GM18868 (cell line): Measurements from ENCODE around the gene HTR1D.
"Not testable (repeated sequence)": the region's sequence is repeated elsewhere in the genome, so short reads cannot be mapped to it uniquely, and the experiment has no call there.

Experiments
- ATAC-seq: cut with Tn5 transposase; IDR thresholded peaks from one replicate; pipeline ENCODE4 v1.9.1; 2021; ENCODE audit warnings: mild to moderate bottlenecking, moderate library complexity; ENCODE audit not compliant: unreplicated experiment

HTR1D gene

DNA sequence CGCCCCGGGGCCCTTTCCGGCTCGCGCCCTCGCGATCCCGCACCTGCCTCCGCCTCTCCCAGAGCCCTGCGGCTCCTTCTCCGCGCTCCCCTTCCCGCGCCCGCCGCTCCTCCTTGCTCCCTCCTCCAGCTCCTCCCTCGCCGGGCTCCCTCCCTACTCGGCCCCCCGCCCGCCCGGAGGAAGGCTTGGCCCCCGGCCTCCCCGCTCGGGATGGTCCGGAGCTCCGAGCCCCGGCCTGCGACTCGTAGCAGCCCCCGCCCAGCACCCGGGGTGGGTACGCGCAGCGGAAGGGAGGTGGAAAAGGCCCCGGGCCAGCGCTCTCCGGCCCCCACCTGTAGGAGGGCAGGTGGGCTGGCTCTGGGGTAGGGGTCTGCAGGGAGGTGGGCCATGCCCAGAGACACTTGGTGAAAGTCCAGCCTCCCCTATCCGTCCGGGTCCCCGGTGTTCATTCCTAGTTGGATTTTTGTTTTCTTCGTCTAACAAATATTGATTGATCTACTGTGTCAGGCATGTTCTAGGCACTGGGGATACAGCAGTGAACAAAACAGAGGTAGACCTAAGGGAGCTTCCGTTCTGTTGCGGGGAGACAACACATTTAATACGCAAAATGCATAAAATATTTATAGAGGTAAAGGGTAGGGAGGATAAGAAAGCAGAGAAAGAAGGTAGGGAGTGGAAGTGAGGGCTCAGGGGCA lies at the start of gene HTR1D:
TSS of gene HTR1D (minus strand) at position 82 of the 695 bp plus-strand sequence. CDS start 23,283 bp downstream, outside the sequence.
- no peak for ATAC-seq

DNA sequence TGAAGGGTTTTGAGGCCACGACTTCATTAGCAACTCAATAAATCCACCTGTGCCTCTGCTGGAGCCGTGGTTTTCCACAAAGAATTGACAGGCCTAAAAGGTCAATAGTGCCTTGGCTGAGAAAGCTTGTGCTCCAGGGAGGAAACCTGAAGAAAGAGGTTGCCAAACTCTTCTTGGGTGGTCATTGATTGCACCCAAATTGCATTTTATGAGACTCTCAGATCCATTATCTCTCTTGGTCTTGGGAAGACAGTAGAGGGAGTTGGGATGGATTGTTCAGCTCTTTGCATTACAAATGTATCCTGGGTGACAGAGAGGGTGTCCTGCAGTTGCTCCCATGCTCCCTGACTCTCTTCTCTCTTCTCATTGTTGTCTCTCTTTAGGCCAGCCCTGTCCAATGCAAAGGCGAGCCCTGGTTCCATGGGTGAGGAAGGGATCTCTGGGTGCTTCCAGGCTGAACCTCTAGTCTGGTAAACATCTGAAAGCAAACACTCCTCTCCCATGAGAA lies 46.1 kb upstream of the HTR1D start:
- ATAC-seq: no peak

GRCh38 chr1:23258082-23258481 lies 40.8 kb upstream of the HTR1D start:
- not testable (repeated sequence) for ATAC-seq

DNA sequence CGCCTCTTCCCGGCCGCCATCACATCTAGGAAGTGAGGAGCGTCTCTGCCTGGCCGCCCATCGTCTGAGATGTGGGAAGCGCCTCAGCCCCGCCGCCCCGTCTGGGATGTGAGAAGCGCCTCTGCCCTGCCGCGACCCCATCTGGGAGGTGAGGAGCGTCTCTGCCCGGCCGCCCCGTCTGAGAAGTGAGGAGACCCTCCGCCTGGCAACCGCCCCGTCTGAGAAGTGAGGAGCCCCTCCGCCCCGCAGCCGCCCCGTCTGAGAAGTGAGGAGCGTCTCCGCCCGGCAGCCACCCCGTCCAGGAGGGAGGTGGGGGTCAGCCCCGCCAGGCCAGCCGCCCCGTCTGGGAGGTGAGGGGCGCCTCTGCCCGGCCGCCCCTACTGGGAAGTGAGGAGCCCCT lies 40.1 kb upstream of the HTR1D start:
- ATAC-seq: not testable (repeated sequence)

GRCh38 chr1:23254584-23254983 lies 37.3 kb upstream of the HTR1D start:
- ATAC-seq: no peak

GRCh38 chr1:23251812-23252211 lies 34.5 kb upstream of the HTR1D start:
- ATAC-seq: no peak

- ATAC-seq: no peak
Observed at GRCh38 chr1:23249787-23250454, 32.6 kb upstream of the HTR1D start.

- ATAC-seq: no peak
Observed at GRCh38 chr1:23247276-23247675, 30.0 kb upstream of the HTR1D start.

GRCh38 chr1:23246274-23246673 lies 29.0 kb upstream of the HTR1D start:
- no peak for ATAC-seq

GRCh38 chr1:23244256-23244761 lies 27.0 kb upstream of the HTR1D start:
- ATAC-seq: no peak

GRCh38 chr1:23242414-23242813 lies 25.1 kb upstream of the HTR1D start:
- ATAC-seq: no peak

- ATAC-seq: no peak
Observed at GRCh38 chr1:23239638-23240295, 22.5 kb upstream of the HTR1D start.

- no peak for ATAC-seq
Observed at GRCh38 chr1:23238565-23238964, 21.3 kb upstream of the HTR1D start.

- ATAC-seq: no peak
Observed at GRCh38 chr1:23237508-23237907, 20.2 kb upstream of the HTR1D start.

DNA sequence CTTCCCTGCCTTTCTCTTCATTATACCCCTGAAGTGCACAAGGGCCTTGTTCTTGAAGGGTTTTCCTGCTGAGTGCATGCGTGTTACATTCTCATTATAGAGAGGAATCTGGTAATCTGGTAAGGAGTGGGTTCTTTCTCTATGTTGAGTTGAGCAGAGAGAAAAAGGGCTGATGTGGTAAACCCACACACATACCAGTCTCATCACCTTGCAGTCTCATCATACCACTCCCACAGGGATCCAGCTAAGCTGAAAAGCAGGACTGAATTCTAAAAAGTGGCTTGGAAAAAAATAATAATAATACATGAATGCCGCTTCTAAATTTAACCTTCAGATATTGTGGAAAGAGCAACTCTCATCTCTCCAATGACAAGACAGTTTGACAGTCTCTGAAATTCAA lies 10.5 kb upstream of the HTR1D start:
- ATAC-seq: no peak

DNA sequence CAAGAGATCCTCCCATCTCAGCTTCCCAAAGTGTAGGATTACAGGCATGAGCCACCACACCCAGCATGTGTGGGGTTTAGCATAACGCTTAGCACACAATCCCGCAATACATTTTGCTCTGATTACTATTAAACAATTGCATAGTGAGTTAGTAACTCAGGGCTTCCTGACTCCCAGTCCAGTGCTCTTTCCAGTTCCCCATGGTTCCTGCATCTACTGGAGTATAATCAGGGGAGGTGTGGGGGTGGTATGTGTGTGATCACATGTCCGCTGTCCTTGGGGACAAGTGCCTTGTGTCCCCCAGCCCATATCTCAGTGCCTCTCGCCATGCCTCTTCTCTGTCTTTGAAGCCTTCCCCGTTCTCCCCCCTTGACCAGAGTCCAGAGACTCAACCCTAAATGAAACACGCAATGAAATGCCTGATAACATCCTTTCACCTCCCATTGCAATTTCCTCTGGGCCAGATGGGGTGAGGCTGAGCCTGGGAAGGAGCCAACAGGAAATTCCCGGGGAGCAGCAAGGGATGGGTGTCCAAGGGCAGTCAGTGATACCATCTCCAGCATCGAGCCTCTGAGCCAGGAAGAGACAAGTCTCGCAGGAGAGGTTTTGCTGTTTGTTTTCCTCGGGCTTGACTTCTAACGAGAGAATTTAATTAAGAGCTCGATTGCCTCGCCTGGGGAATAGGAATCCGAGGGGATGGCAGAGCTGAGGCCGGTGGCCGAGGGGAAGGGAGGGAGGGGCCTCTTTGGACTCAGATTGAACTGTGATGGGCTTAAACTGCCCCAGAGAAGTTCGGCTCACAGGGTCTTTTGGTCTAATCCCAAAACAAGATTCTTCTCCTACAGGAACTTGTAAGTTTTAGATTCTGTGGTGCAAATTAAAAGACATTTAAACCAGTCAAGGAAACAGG lies 7.7 kb upstream of the HTR1D start:
- no peak for ATAC-seq

- not testable (repeated sequence) for ATAC-seq
Observed at GRCh38 chr1:23223963-23224362, 6.7 kb upstream of the HTR1D start.

- ATAC-seq: not testable (repeated sequence)
Observed at GRCh38 chr1:23223490-23223951, 6.2 kb upstream of the HTR1D start.

DNA sequence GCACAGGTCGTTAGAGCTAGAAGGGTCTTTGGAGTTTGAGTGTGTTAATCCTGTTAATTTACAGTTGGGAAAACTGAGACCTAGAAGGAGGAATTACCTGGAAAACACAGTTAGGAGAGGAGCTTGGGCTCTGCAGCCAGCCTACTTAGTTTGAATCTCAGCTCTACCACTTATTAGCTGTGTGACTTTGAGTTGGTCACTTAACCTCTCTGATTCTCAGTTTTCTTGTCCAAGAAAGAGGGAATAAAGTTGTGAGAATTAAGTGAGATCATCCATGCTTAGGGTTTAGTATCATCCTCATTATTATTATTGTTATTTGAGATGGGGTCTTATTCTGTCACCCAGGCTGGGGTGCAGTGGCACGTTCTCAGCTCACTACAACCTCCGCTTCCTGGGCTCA lies 5.4 kb upstream of the HTR1D start:
- ATAC-seq: no peak

GRCh38 chr1:23222331-23222730 lies 5.0 kb upstream of the HTR1D start:
- no peak for ATAC-seq
